Hypothalamus (tissue), 51 donors: Measurements from ENCODE around the gene FOXD3.

ENCODE experiments used
- DNase-seq, 51 donors: peaks; one replicate each; lab custom pipeline; 2025; lab: John Stamatoyannopoulos, UW

The FOXD3 gene

GRCh38 chr1:63320022-63320721, 2.2 kb upstream of the FOXD3 start:
- no peak for DNase-seq

- no peak for DNase-seq
Measured at GRCh38 chr1:63321066-63321784, 1.1 kb upstream of the FOXD3 start.

- no peak for DNase-seq
Measured at GRCh38 chr1:63321785-63322113, 618 bp upstream of the FOXD3 start.

GRCh38 chr1:63322944-63323864, 837 bp downstream of the FOXD3 start:
- no peak for DNase-seq

- no peak for DNase-seq
Measured at GRCh38 chr1:63323865-63324778, 1.8 kb downstream of the FOXD3 start.

- no peak for DNase-seq
Measured at GRCh38 chr1:63324779-63325119, 2.4 kb downstream of the FOXD3 start.

- DNase-seq, result no peak
Measured at GRCh38 chr1:63325279-63325985, 3.1 kb downstream of the FOXD3 start.

- no peak for DNase-seq
Measured at GRCh38 chr1:63326106-63326472, 3.7 kb downstream of the FOXD3 start.

- no peak for DNase-seq
Measured at GRCh38 chr1:63326473-63327380, 4.4 kb downstream of the FOXD3 start.

GRCh38 chr1:63327417-63328054, 5.2 kb downstream of the FOXD3 start:
- DNase-seq, result peak in 8 of 51 donors; percentile 1 to 38 (median 6)

GRCh38 chr1:63328122-63328521, 5.8 kb downstream of the FOXD3 start:
- DNase-seq, result no peak

- no peak for DNase-seq
Measured at GRCh38 chr1:63328781-63329180, 6.4 kb downstream of the FOXD3 start.

GRCh38 chr1:63329621-63330330, 7.4 kb downstream of the FOXD3 start:
- no peak for DNase-seq

- no peak for DNase-seq
Measured at GRCh38 chr1:63330331-63330916, 8.1 kb downstream of the FOXD3 start.

GRCh38 chr1:63342402-63342801, 20.0 kb downstream of the FOXD3 start:
- no peak for DNase-seq

- no peak for DNase-seq
Measured at GRCh38 chr1:63343922-63344321, 21.6 kb downstream of the FOXD3 start.

GRCh38 chr1:63350320-63350719, 28.0 kb downstream of the FOXD3 start:
- no peak for DNase-seq
